Type B pancreatic cell (in vitro differentiated cells): Measurements from ENCODE around the gene GLRX3. TPM values are rescaled to one million over a fixed set of nuclear protein-coding genes. Genes with fewer than 3 reads are reported as not detected.
A peak's percentile ranks its signal among the peaks of the same experiment; 100 is the strongest.

Source experiments
- DNase-seq: peaks from one replicate; pipeline ENCODE4 v3.0.0; 2021; ENCODE audit warnings: mixed read lengths; ENCODE audit not compliant: unreplicated experiment; ENCODE audit errors: extremely low spot score
- H3K27ac Mint-ChIP-seq: 2 replicates; pipeline ENCODE4 v1.8.0; 2021; ENCODE audit warnings: mild to moderate bottlenecking, mixed read lengths
- H3K27me3 Mint-ChIP-seq: 2 replicates; pipeline ENCODE4 v1.8.0; 2021; ENCODE audit warnings: mixed read lengths
- H3K36me3 Mint-ChIP-seq: 2 replicates; pipeline ENCODE4 v1.8.0; 2021; ENCODE audit warnings: mixed read lengths
- H3K4me1 Mint-ChIP-seq: one replicate; pipeline ENCODE4 v1.8.0; 2021; ENCODE audit warnings: mixed read lengths; ENCODE audit not compliant: unreplicated experiment
- H3K4me3 Mint-ChIP-seq: 2 replicates; pipeline ENCODE4 v1.8.0; 2021; ENCODE audit warnings: mild to moderate bottlenecking, mixed read lengths
- H3K9me3 Mint-ChIP-seq: 2 replicates; pipeline ENCODE4 v1.8.0; 2021; ENCODE audit warnings: mixed read lengths
- total RNA-seq: library from RNA; stranded (reverse); gene quantifications from 2 replicates; pipeline ENCODE4 v1.2.1, GENCODE V29; 2021; ENCODE audit warnings: low replicate concordance
- TF ChIP-seq, protein P1 (sequence below): fragments of 200-600 bp; sonication (generic); conservative IDR thresholded peaks from 2 replicates; pipeline ENCODE4 v1.5.0; 2021; ENCODE audit warnings: antibody characterized with exemption, mild to moderate bottlenecking

GLRX3 gene
- total RNA-seq, 1 donor from 2014 or later = 77.4 TPM

GRCh38 chr10:130137090-130137448, 878 bp downstream of the GLRX3 start:
- Mint-ChIP-seq H3K4me3 (peak overlapping the region; percentile 94), H3K36me3 (peaks cover 9% of the 10 kb centered on the region)

GRCh38 chr10:130137659-130138478, 1.7 kb downstream of the GLRX3 start:
- Mint-ChIP-seq H3K4me3 (peak overlapping the region; percentile 94), H3K4me1 (peaks cover 37% of the 10 kb centered on the region), H3K27me3 (no peaks in the 10 kb centered on the region), H3K27ac (peak overlapping the region; percentile 90), H3K9me3 (no peaks in the 10 kb centered on the region), H3K36me3 (peaks cover 17% of the 10 kb centered on the region)
- no peak for DNase-seq
- TF ChIP-seq, protein P1, sequence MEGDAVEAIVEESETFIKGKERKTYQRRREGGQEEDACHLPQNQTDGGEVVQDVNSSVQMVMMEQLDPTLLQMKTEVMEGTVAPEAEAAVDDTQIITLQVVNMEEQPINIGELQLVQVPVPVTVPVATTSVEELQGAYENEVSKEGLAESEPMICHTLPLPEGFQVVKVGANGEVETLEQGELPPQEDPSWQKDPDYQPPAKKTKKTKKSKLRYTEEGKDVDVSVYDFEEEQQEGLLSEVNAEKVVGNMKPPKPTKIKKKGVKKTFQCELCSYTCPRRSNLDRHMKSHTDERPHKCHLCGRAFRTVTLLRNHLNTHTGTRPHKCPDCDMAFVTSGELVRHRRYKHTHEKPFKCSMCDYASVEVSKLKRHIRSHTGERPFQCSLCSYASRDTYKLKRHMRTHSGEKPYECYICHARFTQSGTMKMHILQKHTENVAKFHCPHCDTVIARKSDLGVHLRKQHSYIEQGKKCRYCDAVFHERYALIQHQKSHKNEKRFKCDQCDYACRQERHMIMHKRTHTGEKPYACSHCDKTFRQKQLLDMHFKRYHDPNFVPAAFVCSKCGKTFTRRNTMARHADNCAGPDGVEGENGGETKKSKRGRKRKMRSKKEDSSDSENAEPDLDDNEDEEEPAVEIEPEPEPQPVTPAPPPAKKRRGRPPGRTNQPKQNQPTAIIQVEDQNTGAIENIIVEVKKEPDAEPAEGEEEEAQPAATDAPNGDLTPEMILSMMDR = no peak

More at GRCh38 chr10:130137090-130137448, 878 bp downstream of the GLRX3 start:
- no peak for DNase-seq
- TF ChIP-seq, protein P1 = no peak
- no peaks in the 10 kb centered on the region for H3K27me3 Mint-ChIP-seq
- H3K9me3 Mint-ChIP-seq = no peaks in the 10 kb centered on the region
- H3K4me1 Mint-ChIP-seq = peaks cover 29% of the 10 kb centered on the region
- H3K27ac Mint-ChIP-seq = peak overlapping the region; percentile 90

DNA sequence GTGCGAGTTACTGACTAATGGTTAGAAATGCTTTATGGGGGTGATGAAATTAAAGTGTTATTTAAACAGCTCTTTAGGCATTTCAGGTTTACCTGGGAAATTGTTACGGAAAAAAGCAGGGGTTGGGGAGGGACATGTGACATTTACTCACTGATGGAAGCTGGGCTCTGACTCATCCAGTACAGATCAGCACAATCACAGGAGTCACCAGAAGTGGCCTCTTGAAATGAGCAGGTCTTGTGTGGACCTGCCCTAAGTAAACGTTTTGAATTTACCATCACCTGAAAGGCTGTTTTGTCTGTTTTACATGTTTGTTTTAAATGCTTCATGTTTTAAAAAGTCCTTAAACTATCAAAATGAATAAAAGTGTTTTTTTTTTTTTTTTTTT, 2.3 kb downstream of the GLRX3 start:
- Mint-ChIP-seq H3K27ac (peak overlapping the region; percentile 74), H3K4me1 (peaks cover 38% of the 10 kb centered on the region), H3K9me3 (no peaks in the 10 kb centered on the region), H3K27me3 (no peaks in the 10 kb centered on the region), H3K4me3 (peak overlapping the region; percentile 94), H3K36me3 (peaks cover 18% of the 10 kb centered on the region)
- TF ChIP-seq, protein P1 = no peak
- no peak for DNase-seq

DNA sequence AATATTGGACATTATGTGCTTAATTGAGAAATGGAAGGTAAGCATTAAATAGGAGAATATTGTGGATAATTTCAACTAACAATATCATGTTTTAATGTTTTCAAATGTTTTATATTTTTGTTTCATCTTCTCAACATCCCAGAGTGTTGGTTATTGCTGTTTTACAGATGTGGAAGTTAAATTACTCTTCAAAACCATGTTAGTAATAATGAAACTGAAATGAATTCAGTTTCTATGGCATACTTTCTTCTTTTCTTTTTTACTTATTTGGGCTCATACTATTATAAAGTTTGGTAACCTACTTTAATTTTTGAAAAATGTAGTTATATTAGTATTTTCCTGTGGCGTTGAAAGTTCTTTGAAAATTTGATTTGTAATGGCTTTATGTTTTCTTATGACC, 4.2 kb downstream of the GLRX3 start:
- H3K9me3 Mint-ChIP-seq = no peaks in the 10 kb centered on the region
- H3K4me3 Mint-ChIP-seq = no peak overlapping the region
- TF ChIP-seq, protein P1 = no peak
- H3K4me1 Mint-ChIP-seq = peaks cover 38% of the 10 kb centered on the region
- peaks cover 18% of the 10 kb centered on the region for H3K36me3 Mint-ChIP-seq
- H3K27me3 Mint-ChIP-seq = no peaks in the 10 kb centered on the region
- DNase-seq = no peak
- H3K27ac Mint-ChIP-seq = no peak overlapping the region

DNA sequence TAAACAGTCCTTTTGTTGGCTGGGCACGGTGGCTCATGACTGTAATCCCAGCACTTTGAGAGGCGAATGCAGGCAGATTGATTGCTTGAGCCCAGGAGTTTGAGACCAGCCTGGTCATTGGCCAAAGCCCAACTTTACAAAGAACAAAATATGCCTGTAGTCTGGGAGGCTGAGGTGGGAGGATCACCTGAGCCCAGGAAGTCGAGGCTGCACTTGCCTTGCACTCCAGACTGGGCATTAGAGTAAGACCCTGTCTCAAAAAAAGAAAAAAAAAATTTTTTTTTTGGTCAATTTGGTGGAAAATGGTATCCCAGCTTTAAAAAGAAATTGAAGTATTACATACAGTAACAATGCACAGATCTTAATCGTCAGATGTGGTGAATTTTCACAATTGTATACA, 4.8 kb downstream of the GLRX3 start:
- H3K27ac Mint-ChIP-seq = no peak overlapping the region
- no peak for DNase-seq
- peaks cover 38% of the 10 kb centered on the region for H3K4me1 Mint-ChIP-seq
- TF ChIP-seq, protein P1 = no peak
- H3K4me3 Mint-ChIP-seq = no peak overlapping the region
- no peaks in the 10 kb centered on the region for H3K27me3 Mint-ChIP-seq
- no peaks in the 10 kb centered on the region for H3K9me3 Mint-ChIP-seq
- peaks cover 20% of the 10 kb centered on the region for H3K36me3 Mint-ChIP-seq
